OCI-LY1 (cell line): Measurements from ENCODE around the gene FGF14.

Experiments
- EZH2 ChIP-seq: fragments of 200-600 bp; sonication (generic), shearing (Covaris generic); IDR thresholded peaks from 2 replicates; pipeline ENCODE4 v1.8.0; 2017; ENCODE audit warnings: borderline replicate concordance, mixed run types, mild to moderate bottlenecking, antibody characterized with exemption, low read length, moderate library complexity, mixed read lengths
- TF ChIP-seq, protein P1 (sequence below): fragments of 200-600 bp; sonication (generic), shearing (Covaris generic); IDR thresholded peaks from 2 replicates; pipeline ENCODE4 v1.5.1; 2017; ENCODE audit warnings: mild to moderate bottlenecking, antibody characterized with exemption, low read length, moderate library complexity, mixed read lengths

DNA sequence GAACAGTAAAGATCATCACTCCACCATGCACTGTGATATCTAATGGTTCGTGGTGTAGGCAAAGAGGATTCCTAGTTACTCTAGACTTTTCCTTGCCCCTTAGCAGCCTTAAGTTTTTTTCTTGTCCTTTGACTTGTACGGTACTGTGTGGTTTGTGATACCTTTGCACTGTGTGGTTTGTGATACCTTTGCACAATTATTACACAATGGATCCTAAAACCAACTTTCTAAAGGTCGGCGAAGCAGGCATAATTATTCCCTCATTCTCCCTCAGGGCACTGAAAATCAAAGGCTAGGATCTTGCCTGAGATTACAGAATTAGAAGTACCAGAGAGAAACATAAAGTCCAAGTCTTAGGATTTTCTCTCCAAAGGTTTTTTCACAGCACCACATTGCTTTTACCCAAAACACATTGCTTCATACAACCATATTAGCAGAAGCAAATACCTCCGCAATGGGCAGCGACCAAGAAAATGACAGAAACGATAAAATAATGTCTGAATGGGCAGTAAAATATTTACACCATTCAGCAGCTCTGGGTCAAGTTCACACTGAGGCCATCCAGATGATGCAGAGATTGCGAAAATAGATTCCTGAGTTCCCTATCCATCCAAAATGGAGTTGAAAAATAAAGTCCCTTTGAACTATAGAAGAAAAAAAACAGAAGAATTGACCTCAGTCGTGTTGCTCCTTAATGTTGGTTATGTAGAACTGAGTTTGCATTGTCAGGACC is 106.4 kb downstream of the FGF14 start:
- TF ChIP-seq, protein P1, sequence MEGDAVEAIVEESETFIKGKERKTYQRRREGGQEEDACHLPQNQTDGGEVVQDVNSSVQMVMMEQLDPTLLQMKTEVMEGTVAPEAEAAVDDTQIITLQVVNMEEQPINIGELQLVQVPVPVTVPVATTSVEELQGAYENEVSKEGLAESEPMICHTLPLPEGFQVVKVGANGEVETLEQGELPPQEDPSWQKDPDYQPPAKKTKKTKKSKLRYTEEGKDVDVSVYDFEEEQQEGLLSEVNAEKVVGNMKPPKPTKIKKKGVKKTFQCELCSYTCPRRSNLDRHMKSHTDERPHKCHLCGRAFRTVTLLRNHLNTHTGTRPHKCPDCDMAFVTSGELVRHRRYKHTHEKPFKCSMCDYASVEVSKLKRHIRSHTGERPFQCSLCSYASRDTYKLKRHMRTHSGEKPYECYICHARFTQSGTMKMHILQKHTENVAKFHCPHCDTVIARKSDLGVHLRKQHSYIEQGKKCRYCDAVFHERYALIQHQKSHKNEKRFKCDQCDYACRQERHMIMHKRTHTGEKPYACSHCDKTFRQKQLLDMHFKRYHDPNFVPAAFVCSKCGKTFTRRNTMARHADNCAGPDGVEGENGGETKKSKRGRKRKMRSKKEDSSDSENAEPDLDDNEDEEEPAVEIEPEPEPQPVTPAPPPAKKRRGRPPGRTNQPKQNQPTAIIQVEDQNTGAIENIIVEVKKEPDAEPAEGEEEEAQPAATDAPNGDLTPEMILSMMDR: no peak
- no peak for TF ChIP-seq EZH2
